GM12878 (cell line): ENCODE measurements around the gene UBXN4. TPM values are rescaled to one million over a fixed set of nuclear protein-coding genes. Genes with fewer than 3 reads are reported as not detected.

Source experiments
- ATF7 ChIP-seq: fragments of 450-650 bp; IDR thresholded peaks from 2 replicates; pipeline ENCODE4 v1.6.1; 2016; ENCODE audit warnings: low read depth, mild to moderate bottlenecking
- CHD1 ChIP-seq: IDR thresholded peaks from 2 replicates; pipeline ENCODE4 v1.6.1; 2012; ENCODE audit warnings: low read depth, low read length, improper control_type of control experiment
- CHD2 ChIP-seq: IDR thresholded peaks from 2 replicates; pipeline ENCODE4 v1.6.1; 2011; ENCODE audit warnings: low read depth, low read length, improper control_type of control experiment, borderline replicate concordance
- CTCF ChIP-seq, 3 experiments: IDR thresholded peaks in 2 of 3; conservative IDR thresholded peaks in 1 of 3; 2 replicates each; pipeline ENCODE4 v1.5.1; 2011; ENCODE audit warnings: low read depth in 3 of 3, low read length in 3 of 3, mild to moderate bottlenecking in 3 of 3, control low read depth in 2 of 3, moderate library complexity in 2 of 3, inconsistent platforms in 1 of 3, mixed read lengths in 1 of 3; ENCODE audit not compliant: control insufficient read depth in 2 of 3, insufficient read depth in 1 of 3; ENCODE audit errors: extremely low read depth in 1 of 3
- DPF2 ChIP-seq: fragments of 450-650 bp; IDR thresholded peaks from 2 replicates; pipeline ENCODE4 v1.6.1; 2017; ENCODE audit warnings: mild to moderate bottlenecking
- FOXK2 ChIP-seq: fragments of 450-650 bp; IDR thresholded peaks from 2 replicates; pipeline ENCODE4 v1.6.1; 2017; ENCODE audit warnings: mild to moderate bottlenecking, moderate library complexity
- MTA3 ChIP-seq: IDR thresholded peaks from 2 replicates; pipeline ENCODE4 v1.6.1; 2012; ENCODE audit warnings: low read length, inconsistent platforms, borderline replicate concordance
- MXI1 ChIP-seq: fragments of 150-350 bp; IDR thresholded peaks from 2 replicates; pipeline ENCODE4 v1.6.1; 2011; ENCODE audit warnings: low read depth, mild to moderate bottlenecking, inconsistent platforms, low read length, improper control_type of control experiment
- MYB ChIP-seq: fragments of 150-350 bp; IDR thresholded peaks from 2 replicates; pipeline ENCODE4 v1.6.1; 2014; ENCODE audit warnings: mild to moderate bottlenecking, low read depth, low read length, borderline replicate concordance
- MYC ChIP-seq: IDR thresholded peaks from 2 replicates; pipeline ENCODE4 v1.6.1; 2011; ENCODE audit warnings: mild to moderate bottlenecking, low read length, moderate library complexity, inconsistent platforms; ENCODE audit not compliant: insufficient read depth, insufficient replicate concordance, insufficient read length, severe bottlenecking
- NFIC ChIP-seq: IDR thresholded peaks from 2 replicates; pipeline ENCODE4 v1.6.1; 2012; ENCODE audit warnings: low read depth, mild to moderate bottlenecking, inconsistent platforms, low read length, moderate library complexity
- NR2F1 ChIP-seq: fragments of 450-650 bp; conservative IDR thresholded peaks from 2 replicates; pipeline ENCODE4 v1.6.1; 2017; ENCODE audit warnings: mild to moderate bottlenecking
- PAX5 ChIP-seq: IDR thresholded peaks from 2 replicates; pipeline ENCODE4 v1.6.1; 2011; ENCODE audit warnings: low read depth, low read length, borderline replicate concordance
- RFX5 ChIP-seq: IDR thresholded peaks from 2 replicates; pipeline ENCODE4 v1.6.1; 2011; ENCODE audit warnings: low read depth, low read length, improper control_type of control experiment
- SIN3A ChIP-seq: IDR thresholded peaks from 2 replicates; pipeline ENCODE4 v1.6.1; 2012; ENCODE audit warnings: low read depth, low read length, improper control_type of control experiment
- SIX5 ChIP-seq: IDR thresholded peaks from 2 replicates; pipeline ENCODE4 v1.6.1; 2011; ENCODE audit warnings: mild to moderate bottlenecking, low read depth, low read length, moderate library complexity; ENCODE audit not compliant: severe bottlenecking
- TARDBP ChIP-seq: IDR thresholded peaks from 2 replicates; pipeline ENCODE4 v1.6.1; 2016; ENCODE audit warnings: borderline replicate concordance
- ZNF24 ChIP-seq: fragments of 450-650 bp; IDR thresholded peaks from 2 replicates; pipeline ENCODE4 v1.6.1; 2017; ENCODE audit warnings: antibody characterized with exemption, mild to moderate bottlenecking
- polyA plus RNA-seq, 11 experiments: library from polyadenylated mRNA; depleted of rRNA in 4 of 11; unstranded in 6 of 11; stranded (reverse) in 5 of 11; fragments of >200 nt; fragmentation: Nextera tagmentation in 4 of 11; fragmentation: Illumina TruSeq in 1 of 11; extraction: Ambion mirVana in 4 of 11; extraction: Trizol in 1 of 11; gene quantifications; 1 replicate in 1 of 11; 2 replicates in 10 of 11; pipeline versions ENCODE4 v1.2.1 to v1.2.3, GENCODE V29; 2011 to 2016; ENCODE audit warnings: inconsistent platforms in 2 of 11, missing spikeins in 2 of 11, low read depth in 1 of 11
- total RNA-seq, 4 experiments: library from RNA; depleted of rRNA in 3 of 4; stranded (reverse); fragments of >200 nt in 3 of 4; fragmentation: Illumina TruSeq in 1 of 4; extraction: Trizol in 1 of 4; gene quantifications; 2 replicates each; pipeline versions ENCODE4 v1.2.1 to v1.2.3, GENCODE V29; 2013 to 2021
- TF ChIP-seq, protein P1 (sequence below): IDR thresholded peaks from 2 replicates; pipeline ENCODE4 v1.6.1; 2012; ENCODE audit warnings: low read length, inconsistent platforms
- TF ChIP-seq, protein P2 (sequence below): fragments of 150-350 bp; IDR thresholded peaks from 2 replicates; pipeline ENCODE4 v1.6.1; 2016; ENCODE audit warnings: low read depth, low read length

The UBXN4 gene
- total and polyA plus RNA-seq, 10 of the 15 experiments (the other 5 are each of a cell fraction or from before 2014, with no cell fraction given): 52.6 to 133 (median 71.9) TPM

- TF ChIP-seq SIX5 (peak; percentile 86), NR2F1 (peak; percentile 51), CHD2 (peak; percentile 79), MYC (no peak), FOXK2 (no peak), ZNF24 (no peak), DPF2 (peak; percentile 62; the same call in 1 of the 2 replicates), CTCF (IDR thresholded peaks at IDR 0.05 in 2 of 3, conservative IDR thresholded peaks at IDR 0.05 in 1 of 3; ENCODE audit: control insufficient read depth in 2 of 3, extremely low read depth in 1 of 3, insufficient read depth in 1 of 3, low read depth in 3 of 3, low read length in 3 of 3) (peak; percentile 49 to 66 (median 50); a peak in 5 of 6 replicates), MYB (no peak), PAX5 (peak; percentile 62), MTA3 (no peak), SIN3A (peak; percentile 38; the same call in 1 of the 2 replicates), TARDBP (peak; percentile 6; the same call in 1 of the 2 replicates), NFIC (no peak), RFX5 (no peak), MXI1 (peak; percentile 15), ATF7 (peak; percentile 84), CHD1 (0 out of 2 replicates have a peak, but pooled peaks have one; percentile 40)
- TF ChIP-seq, protein P1, sequence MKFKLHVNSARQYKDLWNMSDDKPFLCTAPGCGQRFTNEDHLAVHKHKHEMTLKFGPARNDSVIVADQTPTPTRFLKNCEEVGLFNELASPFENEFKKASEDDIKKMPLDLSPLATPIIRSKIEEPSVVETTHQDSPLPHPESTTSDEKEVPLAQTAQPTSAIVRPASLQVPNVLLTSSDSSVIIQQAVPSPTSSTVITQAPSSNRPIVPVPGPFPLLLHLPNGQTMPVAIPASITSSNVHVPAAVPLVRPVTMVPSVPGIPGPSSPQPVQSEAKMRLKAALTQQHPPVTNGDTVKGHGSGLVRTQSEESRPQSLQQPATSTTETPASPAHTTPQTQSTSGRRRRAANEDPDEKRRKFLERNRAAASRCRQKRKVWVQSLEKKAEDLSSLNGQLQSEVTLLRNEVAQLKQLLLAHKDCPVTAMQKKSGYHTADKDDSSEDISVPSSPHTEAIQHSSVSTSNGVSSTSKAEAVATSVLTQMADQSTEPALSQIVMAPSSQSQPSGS: 0 out of 2 replicates have a peak, but pooled peaks have one; percentile 32
- TF ChIP-seq, protein P2, sequence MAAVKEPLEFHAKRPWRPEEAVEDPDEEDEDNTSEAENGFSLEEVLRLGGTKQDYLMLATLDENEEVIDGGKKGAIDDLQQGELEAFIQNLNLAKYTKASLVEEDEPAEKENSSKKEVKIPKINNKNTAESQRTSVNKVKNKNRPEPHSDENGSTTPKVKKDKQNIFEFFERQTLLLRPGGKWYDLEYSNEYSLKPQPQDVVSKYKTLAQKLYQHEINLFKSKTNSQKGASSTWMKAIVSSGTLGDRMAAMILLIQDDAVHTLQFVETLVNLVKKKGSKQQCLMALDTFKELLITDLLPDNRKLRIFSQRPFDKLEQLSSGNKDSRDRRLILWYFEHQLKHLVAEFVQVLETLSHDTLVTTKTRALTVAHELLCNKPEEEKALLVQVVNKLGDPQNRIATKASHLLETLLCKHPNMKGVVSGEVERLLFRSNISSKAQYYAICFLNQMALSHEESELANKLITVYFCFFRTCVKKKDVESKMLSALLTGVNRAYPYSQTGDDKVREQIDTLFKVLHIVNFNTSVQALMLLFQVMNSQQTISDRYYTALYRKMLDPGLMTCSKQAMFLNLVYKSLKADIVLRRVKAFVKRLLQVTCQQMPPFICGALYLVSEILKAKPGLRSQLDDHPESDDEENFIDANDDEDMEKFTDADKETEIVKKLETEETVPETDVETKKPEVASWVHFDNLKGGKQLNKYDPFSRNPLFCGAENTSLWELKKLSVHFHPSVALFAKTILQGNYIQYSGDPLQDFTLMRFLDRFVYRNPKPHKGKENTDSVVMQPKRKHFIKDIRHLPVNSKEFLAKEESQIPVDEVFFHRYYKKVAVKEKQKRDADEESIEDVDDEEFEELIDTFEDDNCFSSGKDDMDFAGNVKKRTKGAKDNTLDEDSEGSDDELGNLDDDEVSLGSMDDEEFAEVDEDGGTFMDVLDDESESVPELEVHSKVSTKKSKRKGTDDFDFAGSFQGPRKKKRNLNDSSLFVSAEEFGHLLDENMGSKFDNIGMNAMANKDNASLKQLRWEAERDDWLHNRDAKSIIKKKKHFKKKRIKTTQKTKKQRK: no peak
Observed at GRCh38 chr2:135741395-135742324, at the start of gene UBXN4 (continued).
